ENCODE results near the gene SLC25A29.
A peak's percentile ranks its signal among the peaks of the same experiment; 100 is the strongest.

SLC25A29 gene

DNA sequence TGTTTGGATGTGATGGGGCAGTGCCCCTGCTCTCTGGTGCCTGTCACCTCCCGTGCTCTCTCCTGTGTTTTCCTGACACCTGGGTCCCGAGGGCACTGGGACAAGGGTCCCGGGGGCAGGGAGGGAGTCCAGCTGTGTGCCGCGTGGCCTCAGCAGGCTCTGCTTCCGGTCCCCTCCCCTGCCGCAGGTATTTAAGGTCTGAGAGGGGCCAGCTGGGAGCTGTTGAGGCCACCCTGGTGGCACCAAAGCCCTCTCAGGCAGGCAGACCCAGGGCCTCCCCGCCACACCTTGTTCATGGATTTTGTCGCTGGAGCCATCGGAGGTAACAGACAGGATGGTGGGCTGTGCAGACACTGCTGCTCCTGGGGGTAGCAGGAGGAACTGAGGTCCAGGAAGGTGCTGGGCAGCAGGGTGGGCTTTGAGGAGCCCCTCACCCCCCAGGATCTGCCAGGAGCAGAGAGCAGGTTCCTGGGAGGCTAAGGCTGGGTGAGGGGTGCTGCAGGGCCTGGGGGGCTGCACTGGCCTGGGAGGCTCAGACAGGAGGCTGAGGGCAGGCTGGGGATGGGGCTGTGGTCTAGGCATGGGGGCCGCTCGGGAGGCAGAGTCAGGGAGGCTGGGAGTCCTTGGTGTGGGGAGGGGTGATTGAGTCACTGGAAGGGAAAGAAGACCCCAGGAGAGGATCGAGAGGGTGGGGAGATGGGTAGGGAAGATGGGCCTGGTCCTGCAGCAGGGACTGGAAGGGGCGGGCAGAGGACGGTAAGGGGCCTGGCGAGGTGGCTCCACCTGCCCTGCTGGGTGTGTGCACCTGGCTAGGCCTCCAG, 17.1 kb upstream of the SLC25A29 start, which contains the start of gene SLC25A47:
Gene SLC25A47 (plus strand): TSS at position 219 of the 821 bp plus-strand sequence. CDS start 76 bp downstream, at position 295.
- no peak for DNase-seq (ENCODE audit: low read depth, low spot score)
- H3K27me3 ChIP-seq (ENCODE audit: insufficient read depth, insufficient read length): no peaks in the 10 kb centered on the region
- no peak for TF ChIP-seq YY1 (IDR thresholded peaks at IDR 0.05; ENCODE audit: insufficient read depth, insufficient read length)
- TF ChIP-seq ZNF274 (IDR thresholded peaks at IDR 0.05; ENCODE audit: low read depth, low read length): no peak
- no peak for TF ChIP-seq SUZ12 (IDR thresholded peaks at IDR 0.05; ENCODE audit: extremely low read depth, insufficient read depth, insufficient read length)
- H3K4me3 ChIP-seq (ENCODE audit: insufficient read length, low read depth): no peak within 1 kb of the TSS
- H3K4me1 ChIP-seq (ENCODE audit: insufficient read depth, insufficient read length): peaks cover 1% of the 10 kb centered on the region
- no peaks in the 10 kb centered on the region for H3K9me3 ChIP-seq (ENCODE audit: insufficient read depth, low read length)
- H3K36me3 ChIP-seq (ENCODE audit: insufficient read depth, insufficient read length, low read length): no peaks in the 10 kb centered on the region
- H3K9ac ChIP-seq (ENCODE audit: insufficient read length, low read depth): peak within 1 kb of the TSS; percentile 21

DNA sequence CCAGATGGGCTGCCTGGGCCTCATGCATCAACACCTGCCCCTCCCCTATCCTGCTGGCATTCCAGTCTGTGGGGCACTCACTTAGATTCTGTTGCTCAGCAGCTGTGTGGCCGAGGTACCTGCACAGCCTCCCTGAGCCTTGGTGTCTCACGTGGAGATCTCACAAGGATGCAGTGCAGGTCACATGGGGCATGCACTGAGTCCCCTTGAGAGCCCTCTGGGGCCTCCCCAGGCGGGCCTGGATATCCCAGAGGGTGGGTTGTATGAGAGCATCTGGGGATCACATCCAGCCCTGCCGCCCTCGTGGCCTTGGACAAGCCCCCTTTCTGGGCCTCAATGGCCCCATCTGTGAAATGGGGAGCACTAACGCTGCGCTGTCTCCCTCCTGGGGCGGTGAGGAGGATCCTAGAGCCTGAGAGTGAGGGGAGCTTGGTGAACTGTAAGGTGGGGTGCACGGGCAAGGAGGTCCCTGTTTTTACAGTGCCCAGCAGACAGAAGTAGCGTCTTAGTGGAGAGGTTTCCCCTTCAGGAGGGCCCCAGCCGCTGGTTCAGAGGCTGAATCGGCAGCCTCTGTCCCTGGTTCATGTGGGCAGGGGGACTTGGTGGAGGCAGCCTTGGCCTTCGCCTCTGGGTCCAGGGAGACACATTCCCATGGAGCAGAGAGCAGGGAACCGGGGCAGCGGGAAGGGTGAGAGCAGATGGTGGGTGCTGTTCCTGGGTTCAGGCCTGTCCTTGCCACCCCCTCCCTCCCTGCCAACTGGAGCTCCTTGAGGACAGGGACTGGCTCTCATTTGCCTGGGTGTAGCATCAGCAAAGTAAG, 16.1 kb upstream of the SLC25A29 start:
- Histone ChIP-seq H3K4me3 (ENCODE audit: insufficient read length, low read depth) (no peak overlapping the region), H3K9me3 (ENCODE audit: insufficient read depth, low read length) (no peaks in the 10 kb centered on the region), H3K36me3 (ENCODE audit: insufficient read depth, insufficient read length, low read length) (no peaks in the 10 kb centered on the region), H3K4me1 (ENCODE audit: insufficient read depth, insufficient read length) (peaks cover 1% of the 10 kb centered on the region), H3K27me3 (ENCODE audit: insufficient read depth, insufficient read length) (no peaks in the 10 kb centered on the region), H3K9ac (ENCODE audit: insufficient read length, low read depth) (no peak overlapping the region)
- DNase-seq (ENCODE audit: low read depth, low spot score): no peak
- TF ChIP-seq ZNF274 (IDR thresholded peaks at IDR 0.05; ENCODE audit: low read depth, low read length) (no peak), YY1 (IDR thresholded peaks at IDR 0.05; ENCODE audit: insufficient read depth, insufficient read length) (no peak), SUZ12 (IDR thresholded peaks at IDR 0.05; ENCODE audit: extremely low read depth, insufficient read depth, insufficient read length) (no peak)

DNA sequence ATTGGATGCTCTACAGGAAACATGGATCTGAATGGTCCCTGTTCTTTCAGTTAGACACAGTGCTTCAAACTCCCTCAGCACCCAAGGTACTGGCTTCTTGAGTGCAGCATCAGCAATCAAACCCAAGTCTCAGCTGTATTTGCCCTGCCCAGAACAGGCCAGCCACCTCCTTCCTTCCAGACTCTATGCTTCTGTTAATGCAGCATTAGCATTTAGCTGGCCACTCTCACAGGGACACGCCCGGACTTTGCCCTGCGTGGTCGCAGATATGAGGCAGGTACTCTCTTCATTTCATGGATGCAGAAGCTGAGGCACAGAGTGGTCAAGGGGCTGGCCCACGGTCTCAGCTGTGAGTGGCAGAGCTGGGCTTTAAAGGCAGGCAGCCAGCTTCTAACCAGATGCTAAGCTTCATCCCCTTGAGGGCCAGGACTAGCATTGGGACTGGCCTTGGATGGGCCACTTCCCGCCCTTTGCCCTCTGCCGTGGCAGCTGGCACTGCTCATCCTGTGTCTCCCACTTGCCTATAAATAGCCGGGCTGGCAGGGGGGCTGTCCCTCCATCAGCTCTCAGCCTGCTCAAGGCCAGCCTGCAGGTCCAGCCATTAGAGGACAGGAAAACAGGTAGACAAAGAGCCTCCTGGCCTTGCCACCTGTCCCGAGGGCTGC, 15.4 kb upstream of the SLC25A29 start:
- Histone ChIP-seq H3K4me3 (ENCODE audit: insufficient read length, low read depth) (no peak overlapping the region), H3K9ac (ENCODE audit: insufficient read length, low read depth) (no peak overlapping the region), H3K9me3 (ENCODE audit: insufficient read depth, low read length) (no peaks in the 10 kb centered on the region), H3K36me3 (ENCODE audit: insufficient read depth, insufficient read length, low read length) (no peaks in the 10 kb centered on the region), H3K27me3 (ENCODE audit: insufficient read depth, insufficient read length) (no peaks in the 10 kb centered on the region), H3K4me1 (ENCODE audit: insufficient read depth, insufficient read length) (peaks cover 1% of the 10 kb centered on the region)
- no peak for DNase-seq (ENCODE audit: low read depth, low spot score)
- no peak for TF ChIP-seq YY1 (IDR thresholded peaks at IDR 0.05; ENCODE audit: insufficient read depth, insufficient read length)
- TF ChIP-seq SUZ12 (IDR thresholded peaks at IDR 0.05; ENCODE audit: extremely low read depth, insufficient read depth, insufficient read length): no peak
- no peak for TF ChIP-seq ZNF274 (IDR thresholded peaks at IDR 0.05; ENCODE audit: low read depth, low read length)

DNA sequence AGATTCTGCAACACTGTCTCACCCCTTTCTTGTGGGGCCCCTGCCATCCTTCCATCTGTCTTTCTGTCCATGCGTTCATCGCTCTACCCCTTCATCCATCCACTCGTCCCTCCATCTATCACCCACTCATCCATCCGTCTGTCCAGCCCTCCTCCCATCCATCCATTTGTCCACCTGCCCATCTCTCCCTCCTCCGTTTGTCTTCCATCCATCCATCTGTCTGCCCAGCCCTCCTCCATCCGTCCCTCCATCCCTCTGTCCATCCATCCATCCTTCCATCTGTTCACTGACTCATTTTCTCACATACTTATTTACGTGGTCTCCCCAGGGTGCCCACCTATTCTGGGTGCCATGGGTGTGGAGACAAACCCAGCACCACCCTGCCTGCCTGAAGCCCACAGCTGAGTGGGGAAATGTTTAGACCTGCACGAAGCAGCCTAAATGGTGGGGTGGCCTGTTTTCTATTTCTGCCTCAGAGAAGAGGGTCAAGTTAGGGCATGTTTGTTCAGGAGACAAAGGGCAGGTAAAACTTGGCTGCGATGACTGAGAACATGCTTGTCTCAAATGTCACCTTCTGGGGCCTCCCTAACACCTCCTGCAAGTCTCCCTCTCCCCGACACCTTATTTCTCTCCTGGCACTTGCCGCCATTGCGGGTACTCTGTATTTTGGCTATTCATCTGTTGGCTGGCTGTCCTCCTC, 14.1 kb upstream of the SLC25A29 start:
- no peaks in the 10 kb centered on the region for H3K9me3 ChIP-seq (ENCODE audit: insufficient read depth, low read length)
- TF ChIP-seq ZNF274 (IDR thresholded peaks at IDR 0.05; ENCODE audit: low read depth, low read length): no peak
- TF ChIP-seq YY1 (IDR thresholded peaks at IDR 0.05; ENCODE audit: insufficient read depth, insufficient read length): no peak
- TF ChIP-seq SUZ12 (IDR thresholded peaks at IDR 0.05; ENCODE audit: extremely low read depth, insufficient read depth, insufficient read length): no peak
- DNase-seq (ENCODE audit: low read depth, low spot score): no peak
- peaks cover 1% of the 10 kb centered on the region for H3K4me1 ChIP-seq (ENCODE audit: insufficient read depth, insufficient read length)
- no peaks in the 10 kb centered on the region for H3K36me3 ChIP-seq (ENCODE audit: insufficient read depth, insufficient read length, low read length)
- H3K9ac ChIP-seq (ENCODE audit: insufficient read length, low read depth): no peak overlapping the region
- H3K4me3 ChIP-seq (ENCODE audit: insufficient read length, low read depth): no peak overlapping the region
- no peaks in the 10 kb centered on the region for H3K27me3 ChIP-seq (ENCODE audit: insufficient read depth, insufficient read length)

DNA sequence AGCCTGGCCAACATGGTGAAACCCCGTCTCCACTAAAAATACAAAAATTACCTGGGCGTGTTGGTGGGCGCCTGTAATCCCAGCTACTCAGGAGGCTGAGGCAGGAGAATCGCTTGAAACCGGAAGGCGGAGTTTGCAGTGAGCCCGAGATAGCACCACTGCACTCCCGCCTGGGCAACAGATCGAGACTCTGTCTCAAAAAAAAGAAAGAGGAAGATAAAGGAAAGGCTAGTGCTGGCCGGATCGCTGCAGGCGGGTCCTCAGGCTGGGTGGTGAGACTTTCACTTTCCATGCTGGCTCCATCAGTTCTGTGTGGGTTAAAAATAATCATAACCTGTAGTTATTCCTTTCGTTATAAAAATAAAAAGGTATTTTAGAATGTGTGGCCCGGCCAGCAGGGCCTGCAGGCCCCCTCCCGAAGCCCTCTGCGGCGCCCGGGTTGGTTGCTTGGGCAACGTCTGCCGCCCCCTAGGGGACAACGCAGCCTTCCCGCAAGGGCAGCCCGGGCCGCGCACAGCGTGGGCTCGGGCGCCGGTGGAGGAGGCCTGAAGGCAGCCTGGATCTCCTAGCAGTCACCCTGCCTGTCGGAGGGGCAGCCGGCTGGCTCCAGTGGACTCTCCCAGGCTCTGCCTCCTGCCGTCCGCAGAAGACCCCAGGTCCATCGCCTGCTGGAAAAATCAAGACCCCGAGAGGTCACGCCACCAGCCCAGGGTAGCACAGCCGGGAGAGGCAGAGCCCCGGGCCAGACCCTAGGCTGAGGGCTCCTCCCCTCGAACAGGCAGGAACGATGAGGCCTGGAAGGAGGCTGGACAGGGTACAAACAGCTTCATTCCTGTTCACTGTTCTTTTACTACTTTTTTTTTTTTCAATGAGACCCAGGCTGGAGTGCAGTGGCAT, 11.9 kb upstream of the SLC25A29 start:
- peak; percentile 36 for DNase-seq (ENCODE audit: low read depth, low spot score)
- Histone ChIP-seq H3K27me3 (ENCODE audit: insufficient read depth, insufficient read length) (no peaks in the 10 kb centered on the region), H3K4me1 (ENCODE audit: insufficient read depth, insufficient read length) (no peaks in the 10 kb centered on the region), H3K36me3 (ENCODE audit: insufficient read depth, insufficient read length, low read length) (no peaks in the 10 kb centered on the region), H3K9ac (ENCODE audit: insufficient read length, low read depth) (peak overlapping the region; percentile 42), H3K9me3 (ENCODE audit: insufficient read depth, low read length) (no peaks in the 10 kb centered on the region), H3K4me3 (ENCODE audit: insufficient read length, low read depth) (no peak overlapping the region)
- TF ChIP-seq SUZ12 (IDR thresholded peaks at IDR 0.05; ENCODE audit: extremely low read depth, insufficient read depth, insufficient read length) (no peak), ZNF274 (IDR thresholded peaks at IDR 0.05; ENCODE audit: low read depth, low read length) (no peak), YY1 (IDR thresholded peaks at IDR 0.05; ENCODE audit: insufficient read depth, insufficient read length) (no peak)

DNA sequence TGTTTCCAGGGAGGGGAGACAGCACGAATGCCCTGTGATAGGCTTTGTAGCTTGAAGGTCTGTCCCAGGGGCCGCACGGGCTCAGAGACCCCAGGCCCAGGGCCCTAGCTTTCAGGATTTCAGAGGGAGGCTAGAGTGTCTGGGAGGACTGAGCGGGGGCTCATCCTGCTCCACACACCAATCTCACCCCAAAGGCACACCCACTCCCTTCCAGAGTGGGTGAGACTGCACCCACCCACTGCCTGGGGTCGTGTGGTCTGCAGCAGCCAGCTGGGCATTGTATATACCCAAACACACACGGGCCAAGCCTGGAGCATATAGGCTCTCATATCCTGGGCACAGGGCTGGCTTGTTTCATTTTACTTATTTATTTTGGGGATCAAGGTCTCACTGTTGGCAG, 11.1 kb upstream of the SLC25A29 start:
- Histone ChIP-seq H3K9ac (ENCODE audit: insufficient read length, low read depth) (no peak overlapping the region), H3K4me3 (ENCODE audit: insufficient read length, low read depth) (no peak overlapping the region), H3K9me3 (ENCODE audit: insufficient read depth, low read length) (no peaks in the 10 kb centered on the region), H3K4me1 (ENCODE audit: insufficient read depth, insufficient read length) (no peaks in the 10 kb centered on the region), H3K27me3 (ENCODE audit: insufficient read depth, insufficient read length) (no peaks in the 10 kb centered on the region), H3K36me3 (ENCODE audit: insufficient read depth, insufficient read length, low read length) (no peaks in the 10 kb centered on the region)
- TF ChIP-seq SUZ12 (IDR thresholded peaks at IDR 0.05; ENCODE audit: extremely low read depth, insufficient read depth, insufficient read length) (no peak), ZNF274 (IDR thresholded peaks at IDR 0.05; ENCODE audit: low read depth, low read length) (no peak), YY1 (IDR thresholded peaks at IDR 0.05; ENCODE audit: insufficient read depth, insufficient read length) (no peak)
- DNase-seq (ENCODE audit: low read depth, low spot score): no peak
